AG09309 (cell line): Measurements from ENCODE around the gene VTCN1.
"Not testable (repeated sequence)": the region's sequence is repeated elsewhere in the genome, so short reads cannot be mapped to it uniquely, and the experiment has no call there.

Experiments used
- DNase-seq: peaks from one replicate; pipeline ENCODE4 v3.0.0-alpha.2; 2010; ENCODE audit warnings: low read depth
- H3K4me3 ChIP-seq: 2 replicates; pipeline ENCODE4 v1.5.1; 2011; ENCODE audit warnings: mild to moderate bottlenecking, low read depth, low read length, moderate library complexity; ENCODE audit not compliant: control insufficient read depth
- TF ChIP-seq, protein P1 (sequence below): IDR thresholded peaks from 2 replicates; pipeline ENCODE4 v1.5.1; 2011; ENCODE audit warnings: mild to moderate bottlenecking, low read depth, low read length, inconsistent platforms; ENCODE audit not compliant: insufficient read depth, control insufficient read depth; ENCODE audit errors: missing control alignments

VTCN1 gene

DNA sequence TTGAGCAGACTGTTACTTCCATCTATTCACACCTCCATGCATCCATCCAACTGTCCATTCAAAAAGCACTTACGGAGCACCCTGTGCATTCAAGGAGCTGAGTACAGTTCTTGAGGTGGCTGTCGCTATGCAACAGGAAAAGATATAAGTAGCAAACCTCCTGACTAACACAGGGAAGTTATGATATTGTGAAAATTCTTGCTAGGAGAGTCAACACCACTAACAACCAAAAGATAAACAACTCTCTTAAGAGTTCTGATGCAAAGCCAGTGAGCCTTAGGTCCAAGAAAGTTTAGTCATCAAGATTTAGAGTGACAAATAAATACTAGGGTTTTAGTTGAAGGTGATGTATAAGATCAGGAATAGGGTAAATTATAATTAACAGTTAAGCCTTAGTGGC is 44.7 kb downstream of the VTCN1 start:
- peak; percentile 63 for DNase-seq
- TF ChIP-seq, protein P1, sequence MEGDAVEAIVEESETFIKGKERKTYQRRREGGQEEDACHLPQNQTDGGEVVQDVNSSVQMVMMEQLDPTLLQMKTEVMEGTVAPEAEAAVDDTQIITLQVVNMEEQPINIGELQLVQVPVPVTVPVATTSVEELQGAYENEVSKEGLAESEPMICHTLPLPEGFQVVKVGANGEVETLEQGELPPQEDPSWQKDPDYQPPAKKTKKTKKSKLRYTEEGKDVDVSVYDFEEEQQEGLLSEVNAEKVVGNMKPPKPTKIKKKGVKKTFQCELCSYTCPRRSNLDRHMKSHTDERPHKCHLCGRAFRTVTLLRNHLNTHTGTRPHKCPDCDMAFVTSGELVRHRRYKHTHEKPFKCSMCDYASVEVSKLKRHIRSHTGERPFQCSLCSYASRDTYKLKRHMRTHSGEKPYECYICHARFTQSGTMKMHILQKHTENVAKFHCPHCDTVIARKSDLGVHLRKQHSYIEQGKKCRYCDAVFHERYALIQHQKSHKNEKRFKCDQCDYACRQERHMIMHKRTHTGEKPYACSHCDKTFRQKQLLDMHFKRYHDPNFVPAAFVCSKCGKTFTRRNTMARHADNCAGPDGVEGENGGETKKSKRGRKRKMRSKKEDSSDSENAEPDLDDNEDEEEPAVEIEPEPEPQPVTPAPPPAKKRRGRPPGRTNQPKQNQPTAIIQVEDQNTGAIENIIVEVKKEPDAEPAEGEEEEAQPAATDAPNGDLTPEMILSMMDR, result no peak
- no peak overlapping the region for H3K4me3 ChIP-seq

DNA sequence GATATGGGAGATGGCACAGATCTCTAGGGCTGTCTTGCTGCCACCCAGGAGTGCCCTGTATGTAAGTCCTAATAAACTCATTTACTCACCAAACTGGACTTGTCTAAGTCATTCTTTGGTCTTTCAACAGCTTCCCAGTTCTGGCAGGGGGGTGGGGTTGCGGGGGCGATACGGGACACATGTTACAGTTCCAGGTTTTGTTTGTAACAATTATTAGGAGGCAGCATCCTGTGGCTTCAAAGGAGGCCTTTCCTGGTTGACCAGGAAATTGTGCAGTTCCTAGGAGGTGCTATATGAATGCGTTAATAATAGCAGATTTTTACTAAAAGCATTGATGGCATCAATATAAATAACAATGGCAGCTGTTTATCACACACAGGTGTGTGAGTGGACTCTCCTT is 46.5 kb downstream of the VTCN1 start:
- TF ChIP-seq, protein P1, result no peak
- H3K4me3 ChIP-seq, result no peak overlapping the region
- no peak for DNase-seq

DNA sequence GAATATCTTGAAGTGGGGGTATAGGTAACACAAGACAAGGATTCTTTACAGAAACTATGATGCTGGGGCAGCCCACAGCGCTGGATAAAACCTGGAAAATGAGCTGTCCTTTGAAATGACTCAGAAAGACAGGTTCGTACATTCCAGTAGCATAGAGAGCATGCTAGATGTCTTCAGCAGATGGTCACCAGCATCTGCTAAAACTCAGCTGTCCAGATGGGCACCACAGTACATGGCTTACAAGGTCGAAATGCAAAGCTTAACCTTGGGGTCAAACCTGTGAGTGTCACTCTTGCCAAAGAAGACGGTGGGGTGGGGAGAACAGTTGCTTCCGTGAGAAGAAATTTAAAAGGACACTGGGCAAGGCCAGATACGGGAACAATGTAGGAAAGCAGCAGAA is 47.9 kb downstream of the VTCN1 start:
- no peak overlapping the region for H3K4me3 ChIP-seq
- no peak for DNase-seq
- TF ChIP-seq, protein P1, result no peak

DNA sequence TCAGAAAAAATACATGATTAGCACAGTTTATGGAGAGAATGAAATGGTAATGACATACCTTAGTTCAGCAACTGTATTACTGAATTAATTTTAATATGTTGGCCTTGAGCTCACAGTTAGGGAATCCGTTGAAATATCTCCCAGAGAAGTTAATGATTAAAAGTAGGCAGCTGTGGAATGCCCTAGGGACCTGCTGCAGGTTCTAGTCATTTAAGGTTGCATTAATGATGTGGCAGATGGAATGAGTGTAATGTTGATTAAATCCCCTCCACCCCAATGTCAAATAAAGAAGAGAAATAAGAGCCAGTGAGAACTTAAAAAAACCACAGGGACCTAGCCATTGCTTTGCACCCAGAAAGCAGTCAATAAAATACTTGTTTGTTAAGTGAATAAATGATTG is 48.8 kb downstream of the VTCN1 start:
- no peak for DNase-seq
- no peak overlapping the region for H3K4me3 ChIP-seq
- TF ChIP-seq, protein P1, result no peak

DNA sequence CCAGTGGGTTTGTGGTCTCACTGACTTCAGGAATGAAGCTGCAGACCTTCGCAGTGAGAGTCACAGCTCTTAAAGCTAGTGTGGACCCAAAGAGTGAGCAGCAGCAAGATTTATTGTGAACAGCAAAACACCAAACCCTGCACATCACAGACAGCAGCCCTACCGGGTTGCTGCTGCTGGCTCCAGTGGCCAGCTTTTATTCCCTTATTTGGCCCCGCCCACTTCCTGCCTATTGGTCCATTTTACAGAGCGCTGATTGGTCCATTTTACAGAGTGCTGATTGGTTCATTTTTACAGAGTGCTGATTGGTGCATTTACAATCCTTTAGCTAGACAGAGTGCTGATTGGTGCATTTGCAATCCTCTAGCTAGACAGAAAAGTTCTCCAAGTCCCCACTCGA is 59.4 kb downstream of the VTCN1 start:
- not testable (repeated sequence) for H3K4me3 ChIP-seq, DNase-seq

DNA sequence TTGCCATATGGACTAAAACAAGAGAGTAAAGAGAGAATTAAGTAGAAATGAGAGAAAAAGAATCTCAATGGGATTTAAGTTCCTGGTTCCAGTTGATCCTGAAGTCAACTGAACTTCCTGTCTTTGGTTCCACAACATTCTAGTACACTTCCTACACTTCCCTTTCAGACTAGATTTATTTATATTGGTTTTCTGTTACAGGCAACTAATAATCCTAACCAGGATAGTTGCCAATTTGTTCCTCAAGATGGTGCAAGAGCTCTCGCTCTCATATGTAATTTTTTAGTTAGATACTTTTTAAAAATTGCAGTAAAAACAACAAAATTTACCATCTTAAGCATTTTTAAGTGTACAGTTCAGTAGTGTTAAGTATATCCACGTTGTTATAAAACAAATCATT is 60.4 kb downstream of the VTCN1 start:
- H3K4me3 ChIP-seq, result no peak overlapping the region
- TF ChIP-seq, protein P1, result no peak
- DNase-seq, result no peak

DNA sequence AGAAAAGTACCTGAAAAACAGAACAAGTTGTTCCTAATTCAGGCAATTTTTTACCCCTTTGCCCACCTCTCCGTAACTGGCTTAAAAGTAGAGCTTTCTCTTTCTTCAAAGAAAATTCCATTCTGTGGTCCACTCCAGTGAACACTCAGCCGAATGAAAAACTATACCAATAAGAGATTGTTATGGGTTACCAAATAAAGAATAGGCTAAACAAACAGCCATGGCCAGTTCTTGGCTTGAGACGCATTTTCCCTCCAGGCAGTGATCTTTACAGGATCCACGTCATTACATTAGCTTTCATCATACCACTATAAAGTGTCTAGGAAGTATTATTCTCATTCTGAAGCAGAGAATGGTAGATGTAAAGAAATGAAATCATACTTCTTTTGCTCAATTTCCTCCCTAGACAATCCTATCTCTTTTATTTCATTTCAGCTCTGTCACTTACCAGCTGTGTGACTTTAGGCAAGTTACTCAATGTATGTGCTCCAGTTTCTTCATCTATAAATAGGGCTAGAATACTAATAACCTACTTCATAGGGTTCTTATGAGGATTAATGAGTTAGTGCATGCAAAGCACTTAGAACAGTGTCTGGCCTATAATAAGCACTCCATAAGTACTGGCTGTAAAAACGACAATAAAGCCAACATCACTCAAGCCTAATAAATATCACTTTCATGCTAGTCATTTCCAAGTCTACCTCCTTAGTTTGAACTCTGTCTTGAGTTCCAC is 62.7 kb downstream of the VTCN1 start:
- no peak overlapping the region for H3K4me3 ChIP-seq
- DNase-seq, result peak; percentile 62
- TF ChIP-seq, protein P1, result no peak
